IMR-90 (cell line): Measurements from ENCODE around the gene EYS. TPM values are rescaled to one million over a fixed set of nuclear protein-coding genes. Genes with fewer than 3 reads are reported as not detected.

Experiments used
- ATAC-seq: fragments of 200-7000 bp; cut with Tn5 transposase; 2 replicates; pipeline ENCODE4 v1.9.1; 2020; ENCODE audit warnings: low read depth, mild to moderate bottlenecking, moderate library complexity
- BruUV-seq: library from RNA; stranded (reverse); fragments of 400-500 nt; replicated peaks from 2 replicates; lab custom pipeline; 2021; lab: Mats Ljungman, UMichigan
- CTCF ChIA-PET: fragments of 300-600 bp; formaldehyde crosslinking; extraction: SDS; loops from one replicate; lab custom pipeline; 2021; ENCODE audit warnings: antibody characterized with exemption; lab: Yijun Ruan, JAX
- POLR2A ChIA-PET: fragments of 300-600 bp; sonication (Branson Sonifier 250); formaldehyde crosslinking; loops from one replicate; lab custom pipeline; 2022; ENCODE audit warnings: antibody characterized with exemption; ENCODE audit not compliant: unreplicated experiment; lab: Charles Lee
- DNase-seq: peaks from one replicate; pipeline ENCODE4 v3.0.0; 2013
- H2AFZ ChIP-seq: replicated peaks from 2 replicates; pipeline ENCODE3; 2013; ENCODE audit warnings: low read length, mild to moderate bottlenecking; ENCODE audit not compliant: poor library complexity
- H2AK5ac ChIP-seq: 2 replicates; pipeline ENCODE4 v1.6.1; 2013; ENCODE audit warnings: low read depth, low read length, inconsistent platforms
- H2AK9ac ChIP-seq: replicated peaks from 2 replicates; pipeline ENCODE3; 2013; ENCODE audit warnings: mild to moderate bottlenecking, low read depth, low read length, moderate library complexity; ENCODE audit not compliant: poor library complexity
- H2BK120ac ChIP-seq: 2 replicates; pipeline ENCODE4 v1.6.1; 2013; ENCODE audit warnings: low read depth, low read length, inconsistent platforms
- H2BK15ac ChIP-seq: 3 replicates; pipeline ENCODE4 v1.6.1; 2013; ENCODE audit warnings: low read depth, low read length, inconsistent platforms
- H2BK20ac ChIP-seq: 2 replicates; pipeline ENCODE4 v1.6.1; 2013; ENCODE audit warnings: low read depth, mild to moderate bottlenecking, inconsistent platforms, low read length, moderate library complexity
- H2BK5ac ChIP-seq: 2 replicates; pipeline ENCODE4 v1.6.1; 2013; ENCODE audit warnings: mild to moderate bottlenecking, low read depth, low read length, inconsistent platforms; ENCODE audit not compliant: poor library complexity, severe bottlenecking
- H3K14ac ChIP-seq: replicated peaks from 2 replicates; pipeline ENCODE4 v1.6.1; 2013; ENCODE audit warnings: low read depth, low read length, inconsistent platforms
- H3K18ac ChIP-seq: 2 replicates; pipeline ENCODE4 v1.6.1; 2013; ENCODE audit warnings: low read depth, low read length, control low read depth
- H3K23ac ChIP-seq: 2 replicates; pipeline ENCODE4 v1.6.1; 2013; ENCODE audit warnings: low read depth, low read length, inconsistent platforms
- H3K27ac ChIP-seq: 2 replicates; pipeline ENCODE4 v1.5.1; 2013; ENCODE audit warnings: mild to moderate bottlenecking, control low read depth, low read length; ENCODE audit not compliant: insufficient read depth
- H3K27me3 ChIP-seq: 2 replicates; pipeline ENCODE4 v1.6.1; 2013; ENCODE audit warnings: low read length; ENCODE audit not compliant: control insufficient read depth, insufficient read depth
- H3K36me3 ChIP-seq: 2 replicates; pipeline ENCODE4 v1.6.1; 2013; ENCODE audit warnings: low read length, mixed read lengths; ENCODE audit not compliant: control insufficient read depth, insufficient read depth
- H3K4ac ChIP-seq: 2 replicates; pipeline ENCODE4 v1.6.1; 2013; ENCODE audit warnings: low read depth, low read length, inconsistent platforms
- H3K4me1 ChIP-seq: 2 replicates; pipeline ENCODE4 v1.6.1; 2013; ENCODE audit warnings: low read length, mixed read lengths; ENCODE audit not compliant: control insufficient read depth, insufficient read depth
- H3K4me2 ChIP-seq: 2 replicates; pipeline ENCODE4 v1.6.1; 2013; ENCODE audit warnings: low read depth, mild to moderate bottlenecking, control low read depth, low read length, moderate library complexity
- H3K4me3 ChIP-seq: 2 replicates; pipeline ENCODE4 v1.5.1; 2013; ENCODE audit warnings: low read depth, mild to moderate bottlenecking, control low read depth, low read length, moderate library complexity; ENCODE audit not compliant: insufficient read depth
- H3K56ac ChIP-seq: 2 replicates; pipeline ENCODE4 v1.6.1; 2013; ENCODE audit warnings: low read length, inconsistent platforms; ENCODE audit not compliant: insufficient read depth; ENCODE audit errors: extremely low read depth
- H3K79me1 ChIP-seq, 2 experiments: 2 replicates each; pipeline ENCODE4 v1.6.1; 2013; ENCODE audit warnings: low read length in 2 of 2, inconsistent platforms in 1 of 2, low read depth in 1 of 2
- H3K9ac ChIP-seq: 2 replicates; pipeline ENCODE4 v1.6.1; 2013; ENCODE audit warnings: low read depth, low read length, control low read depth
- H3K9me1 ChIP-seq: 2 replicates; pipeline ENCODE4 v1.6.1; 2013; ENCODE audit warnings: low read length, inconsistent platforms; ENCODE audit not compliant: insufficient read depth
- H3K9me3 ChIP-seq: 2 replicates; pipeline ENCODE4 v1.6.1; 2013; ENCODE audit warnings: low read length; ENCODE audit not compliant: control insufficient read depth, insufficient read depth
- H4K20me1 ChIP-seq: 2 replicates; pipeline ENCODE4 v1.6.1; 2013; ENCODE audit warnings: low read length, inconsistent platforms; ENCODE audit not compliant: insufficient read depth
- H4K5ac ChIP-seq: 2 replicates; pipeline ENCODE4 v1.6.1; 2013; ENCODE audit warnings: mild to moderate bottlenecking, low read depth, low read length, control low read depth
- H4K8ac ChIP-seq, 2 experiments: 2 replicates each; pipeline ENCODE4 v1.6.1; 2013; ENCODE audit warnings: low read depth in 2 of 2, low read length in 2 of 2, control low read depth in 1 of 2, inconsistent platforms in 1 of 2
- H4K91ac ChIP-seq: 2 replicates; pipeline ENCODE4 v1.6.1; 2013; ENCODE audit warnings: low read depth, low read length, inconsistent platforms; ENCODE audit not compliant: insufficient read depth
- BHLHE40 ChIP-seq: fragments of 150-350 bp; IDR thresholded peaks from 2 replicates; pipeline ENCODE4 v1.6.1; 2016; ENCODE audit warnings: mild to moderate bottlenecking, low read depth, low read length
- CEBPB ChIP-seq: IDR thresholded peaks from 2 replicates; pipeline ENCODE4 v1.6.1; 2012; ENCODE audit warnings: low read depth, low read length, improper control_type of control experiment
- CHD1 ChIP-seq: IDR thresholded peaks from 2 replicates; pipeline ENCODE4 v1.6.1; 2012; ENCODE audit warnings: low read depth, low read length, improper control_type of control experiment
- CTCF ChIP-seq: conservative IDR thresholded peaks from 2 replicates; pipeline ENCODE4 v1.5.1; 2012; ENCODE audit warnings: mild to moderate bottlenecking, low read depth, low read length, improper control_type of control experiment
- ELK1 ChIP-seq: fragments of 150-350 bp; IDR thresholded peaks from 2 replicates; pipeline ENCODE4 v1.6.1; 2016; ENCODE audit warnings: low read depth, mild to moderate bottlenecking, low read length, moderate library complexity, borderline replicate concordance
- FOS ChIP-seq: fragments of 150-350 bp; IDR thresholded peaks from 2 replicates; pipeline ENCODE4 v1.6.1; 2016; ENCODE audit warnings: low read depth, low read length
- MAFK ChIP-seq: IDR thresholded peaks from 2 replicates; pipeline ENCODE4 v1.6.1; 2012; ENCODE audit warnings: low read depth, low read length, improper control_type of control experiment
- MAZ ChIP-seq: IDR thresholded peaks from 2 replicates; pipeline ENCODE4 v1.6.1; 2012; ENCODE audit warnings: low read depth, mild to moderate bottlenecking, low read length, improper control_type of control experiment, moderate library complexity, borderline replicate concordance
- MXI1 ChIP-seq: IDR thresholded peaks from 2 replicates; pipeline ENCODE4 v1.6.1; 2012; ENCODE audit warnings: low read depth, mild to moderate bottlenecking, low read length, moderate library complexity, borderline replicate concordance
- NFE2L2 ChIP-seq: fragments of 150-350 bp; IDR thresholded peaks from 2 replicates; pipeline ENCODE4 v1.6.1; 2016; ENCODE audit warnings: low read depth, mild to moderate bottlenecking, low read length
- POLR2A ChIP-seq: IDR thresholded peaks from 2 replicates; pipeline ENCODE4 v1.6.1; 2012; ENCODE audit warnings: mild to moderate bottlenecking, low read depth, low read length
- RAD21 ChIP-seq: IDR thresholded peaks from 2 replicates; pipeline ENCODE4 v1.6.1; 2012; ENCODE audit warnings: low read length, improper control_type of control experiment
- RCOR1 ChIP-seq: IDR thresholded peaks from 2 replicates; pipeline ENCODE4 v1.6.1; 2012; ENCODE audit warnings: mild to moderate bottlenecking, low read length, improper control_type of control experiment; ENCODE audit not compliant: insufficient replicate concordance
- RFX5 ChIP-seq: IDR thresholded peaks from 2 replicates; pipeline ENCODE4 v1.8.0; 2012; ENCODE audit warnings: low read depth, mild to moderate bottlenecking, low read length, moderate library complexity
- SMC3 ChIP-seq: fragments of 150-350 bp; IDR thresholded peaks from 2 replicates; pipeline ENCODE4 v1.6.1; 2016; ENCODE audit warnings: low read depth, mild to moderate bottlenecking, antibody characterized with exemption, low read length, moderate library complexity
- USF2 ChIP-seq: fragments of 150-350 bp; IDR thresholded peaks from 2 replicates; pipeline ENCODE4 v1.6.1; 2017; ENCODE audit warnings: mild to moderate bottlenecking, antibody characterized with exemption, low read length, low read depth
- WGBS, 2 experiments: methylation state at CpG; one replicate each; pipeline versions ENCODE4 v1.1.5 to v1.1.7; 2013; ENCODE audit warnings: missing lambda C conversion rate in 2 of 2; ENCODE audit not compliant: insufficient read length in 1 of 2; ENCODE audit errors: extremely low coverage in 2 of 2; 5-methylcytosine and 5-hydroxymethylcytosine counted together
- dilution Hi-C: fragments of 300-500 bp; cut with HindIII; formaldehyde crosslinking; loops from one replicate; pipeline ENCODE4 v1.14.3; 2018; ENCODE audit warnings: low sequenced_read_pairs; ENCODE audit not compliant: unreplicated experiment
- in situ Hi-C: fragments of 300-500 bp; cut with MboI; formaldehyde crosslinking; loops from 3 replicates; pipeline ENCODE4 v1.14.3; 2019; ENCODE audit warnings: low sequenced_read_pairs, inconsistent platforms, mixed read lengths
- intact Hi-C: fragments of 100-400 bp; cut with micrococcal nuclease; formaldehyde crosslinking; loops from 2 replicates; pipeline ENCODE4 v1.10.0; 2022
- polyA plus RNA-seq, 3 experiments: library from polyadenylated mRNA; depleted of rRNA; stranded (reverse); fragments of >200 nt; gene quantifications; 2 replicates each; pipeline ENCODE4 v1.2.3, GENCODE V29; 2012; ENCODE audit warnings: low replicate concordance in 1 of 3
- total RNA-seq: library from RNA; depleted of rRNA; stranded (reverse); fragments of >200 nt; gene quantifications from 2 replicates; pipeline ENCODE4 v1.2.3, GENCODE V29; 2012

The EYS gene
- total and polyA plus RNA-seq, 2 of the 4 experiments (the other 2 are of a cell fraction): under 0.01 TPM; not detected in 1

GRCh38 chr6:64281167-64281566, 1425.9 kb downstream of the EYS start:
- Histone ChIP-seq H3K14ac (no peak overlapping the region), H3K36me3 (no peaks in the 10 kb centered on the region), H3K27me3 (no peaks in the 10 kb centered on the region), H3K4me2 (no peak overlapping the region), H3K4ac (no peak overlapping the region), H2BK120ac (no peak overlapping the region), H3K56ac (no peak overlapping the region), H3K9me1 (no peaks in the 10 kb centered on the region), H4K20me1 (no peaks in the 10 kb centered on the region), H3K18ac (no peak overlapping the region), H3K27ac (no peak overlapping the region), H2AFZ (no peak overlapping the region), H2BK15ac (no peak overlapping the region), H2BK20ac (no peak overlapping the region), H3K4me3 (no peak overlapping the region), H2BK5ac (no peak overlapping the region), H3K9ac (no peak overlapping the region), H2AK5ac (no peak overlapping the region), H3K4me1 (no peaks in the 10 kb centered on the region), H4K8ac (no peak overlapping the region), H4K5ac (no peak overlapping the region), H4K91ac (no peak overlapping the region), H3K23ac (no peak overlapping the region), H2AK9ac (no peak overlapping the region), H3K9me3 (no peaks in the 10 kb centered on the region), H3K79me1 (no peaks in the 10 kb centered on the region)
- no peak for ATAC-seq
- ChIA-PET POLR2A (no interaction called here), CTCF (interaction anchor here (1.0 to 2.2 kb wide), 4 partner anchors 9 to 50 kb away, joined by 4 to 13 read pairs (median 4); no protein-coding TSS in a partner anchor)
- no TSS peak for BruUV-seq
- TF ChIP-seq MXI1 (no peak), FOS (no peak), POLR2A (no peak), BHLHE40 (no peak), SMC3 (no peak), ELK1 (no peak), CHD1 (no peak), CEBPB (no peak), RFX5 (no peak), NFE2L2 (no peak), MAZ (no peak), MAFK (no peak), CTCF (no peak), RAD21 (no peak), RCOR1 (no peak), USF2 (no peak)
- intact Hi-C loops (no loop called here), in situ Hi-C loops (no loop called here), dilution Hi-C loops (no loop called here)
- DNase-seq: no peak
- no CpG with 5 or more reads among the region's 1 CpG for WGBS, 2 experiments
